Suprapubic skin (tissue), 4 donors: ENCODE data around the gene WFDC13.

Source experiments
- CTCF ChIP-seq, 2 donors: fragments of 200-600 bp in 1 of 2; fragments of 450-650 bp in 1 of 2; sonication (generic) in 1 of 2; IDR thresholded peaks; one replicate each; pipeline ENCODE4 v1.5.1; 2016 to 2019; ENCODE audit warnings: antibody characterized with exemption in 2 of 2, mild to moderate bottlenecking in 1 of 2, moderate library complexity in 1 of 2
- EP300 ChIP-seq: sonication (generic); formaldehyde crosslinking; IDR thresholded peaks from one replicate; pipeline ENCODE4 v1.6.1; 2017; ENCODE audit warnings: antibody characterized with exemption
- POLR2AphosphoS5 ChIP-seq, 3 donors: sonication (generic); formaldehyde crosslinking; IDR thresholded peaks; one replicate each; pipeline ENCODE4 v1.6.1; 2017; ENCODE audit warnings: antibody characterized with exemption in 3 of 3

- TF ChIP-seq CTCF (IDR thresholded peaks at IDR 0.05) (no peak), POLR2AphosphoS5 (IDR thresholded peaks at IDR 0.05) (no peak), EP300 (no peak)
Observed at GRCh38 chr20:45679650-45680049, 22.2 kb upstream of the WFDC13 start.
